Natural killer cell treated with Interleukin-12 subunit alpha and Interleukin-12 subunit beta and Interleukin-15 and Interleukin-18, amount 100 ng/mL, for 72 hours (primary cell): ENCODE results near the gene UBE3C. TPM values are rescaled to one million over a fixed set of nuclear protein-coding genes. Genes with fewer than 3 reads are reported as not detected.
"Not testable (repeated sequence)": the region's sequence is repeated elsewhere in the genome, so short reads cannot be mapped to it uniquely, and the experiment has no call there.

Source experiments
- ATAC-seq, 2 donors: fragments of 150-1000 bp; cut with Tn5 transposase in 1 of 2; sonication (Bioruptor Pico), chemical (Tn5 transposase) in 1 of 2; 2 replicates each; pipeline ENCODE4 v1.10.0; 2021
- DNase-seq: peaks from one replicate; pipeline ENCODE4 v3.0.0; 2022; ENCODE audit warnings: low spot score
- H3K27ac Mint-ChIP-seq, 2 donors: 1 replicate in 1 of 2; 2 replicates in 1 of 2; pipeline ENCODE4 v1.8.0; 2022; ENCODE audit warnings: mixed read lengths in 2 of 2, mild to moderate bottlenecking in 1 of 2, moderate library complexity in 1 of 2
- H3K27me3 Mint-ChIP-seq, 2 donors: 1 replicate in 1 of 2; 2 replicates in 1 of 2; pipeline ENCODE4 v1.8.0; 2022; ENCODE audit warnings: mixed read lengths in 2 of 2
- H3K36me3 Mint-ChIP-seq: one replicate; pipeline ENCODE4 v1.8.0; 2022; ENCODE audit warnings: mixed read lengths
- H3K4me1 Mint-ChIP-seq, 2 donors: 1 replicate in 1 of 2; 2 replicates in 1 of 2; pipeline ENCODE4 v1.8.0; 2022; ENCODE audit warnings: low read depth in 2 of 2, mixed read lengths in 2 of 2, mild to moderate bottlenecking in 1 of 2
- H3K4me3 Mint-ChIP-seq: one replicate; pipeline ENCODE4 v1.8.0; 2022; ENCODE audit warnings: mixed read lengths
- H3K9me3 Mint-ChIP-seq: 2 replicates; pipeline ENCODE4 v1.8.0; 2022; ENCODE audit warnings: mixed read lengths
- total RNA-seq, 2 donors: library from RNA; stranded (reverse); gene quantifications; one replicate each; pipeline ENCODE4 v1.2.3, GENCODE V29; 2022

Gene UBE3C
- total RNA-seq, result 100 to 1,000 TPM in 1 of 2 donors, 10 to 100 TPM in 1; 69.6 to 117 TPM

- peak; percentile 92 to 94 for ATAC-seq
- H3K36me3 Mint-ChIP-seq, result peaks cover 18% of the 10 kb centered on the region
- no peaks in the 10 kb centered on the region for H3K27me3 Mint-ChIP-seq
- H3K4me1 Mint-ChIP-seq, result peaks cover 30 to 39% of the 10 kb centered on the region in 2 donors
- H3K4me3 Mint-ChIP-seq, result peak within 1 kb of the TSS; percentile 90
- no peaks in the 10 kb centered on the region for H3K9me3 Mint-ChIP-seq
- peak within 1 kb of the TSS; percentile 70 to 75 for H3K27ac Mint-ChIP-seq
- DNase-seq, result peak; percentile 97
Observed at GRCh38 chr7:157138424-157139110, at the start of gene UBE3C. TSS of gene UBE3C (plus strand) at chr7:157138926. CDS start at chr7:157139273, 347 bp downstream.

GRCh38 chr7:157089100-157089610 lies 49.6 kb upstream of the UBE3C start:
- no peak for ATAC-seq
- H3K36me3 Mint-ChIP-seq, result peaks cover 4% of the 10 kb centered on the region
- H3K4me3 Mint-ChIP-seq, result no peak overlapping the region
- H3K4me1 Mint-ChIP-seq, result no peaks in the 10 kb centered on the region
- peaks cover 11% of the 10 kb centered on the region for H3K9me3 Mint-ChIP-seq
- no peak overlapping the region for H3K27ac Mint-ChIP-seq
- no peak for DNase-seq
- H3K27me3 Mint-ChIP-seq, result peaks cover 0 to 17% of the 10 kb centered on the region in 2 donors

GRCh38 chr7:157090485-157091165 lies 48.1 kb upstream of the UBE3C start:
- ATAC-seq (no peak), DNase-seq (no peak)
- no peak overlapping the region for H3K27ac Mint-ChIP-seq
- H3K36me3 Mint-ChIP-seq, result peaks cover 4% of the 10 kb centered on the region
- H3K4me1 Mint-ChIP-seq, result no peaks in the 10 kb centered on the region
- peaks cover 0 to 17% of the 10 kb centered on the region in 2 donors for H3K27me3 Mint-ChIP-seq
- H3K4me3 Mint-ChIP-seq, result no peak overlapping the region
- peaks cover 7% of the 10 kb centered on the region for H3K9me3 Mint-ChIP-seq

GRCh38 chr7:157096286-157097055 lies 42.3 kb upstream of the UBE3C start:
- Mint-ChIP-seq H3K4me3 (no peak overlapping the region), H3K9me3 (peaks cover 4% of the 10 kb centered on the region), H3K4me1 (no peaks in the 10 kb centered on the region), H3K36me3 (no peaks in the 10 kb centered on the region), H3K27ac (no peak overlapping the region), H3K27me3 (peaks cover 0 to 3% of the 10 kb centered on the region in 2 donors)
- no peak for ATAC-seq
- no peak for DNase-seq

GRCh38 chr7:157097056-157097329 lies 41.7 kb upstream of the UBE3C start:
- peaks cover 0 to 3% of the 10 kb centered on the region in 2 donors for H3K27me3 Mint-ChIP-seq
- DNase-seq, result no peak
- H3K4me1 Mint-ChIP-seq, result no peaks in the 10 kb centered on the region
- ATAC-seq, result no peak
- H3K4me3 Mint-ChIP-seq, result no peak overlapping the region
- peaks cover 4% of the 10 kb centered on the region for H3K9me3 Mint-ChIP-seq
- H3K36me3 Mint-ChIP-seq, result no peaks in the 10 kb centered on the region
- H3K27ac Mint-ChIP-seq, result no peak overlapping the region

GRCh38 chr7:157097569-157097968 lies 41.2 kb upstream of the UBE3C start:
- ATAC-seq, result no peak
- peaks cover under 1% of the 10 kb centered on the region for H3K36me3 Mint-ChIP-seq
- H3K27ac Mint-ChIP-seq, result no peak overlapping the region
- DNase-seq, result no peak
- H3K4me3 Mint-ChIP-seq, result no peak overlapping the region
- H3K4me1 Mint-ChIP-seq, result no peaks in the 10 kb centered on the region
- H3K27me3 Mint-ChIP-seq, result peaks cover 3 to 6% of the 10 kb centered on the region in 2 donors
- peaks cover 4% of the 10 kb centered on the region for H3K9me3 Mint-ChIP-seq

GRCh38 chr7:157100005-157100404 lies 38.7 kb upstream of the UBE3C start:
- H3K27me3 Mint-ChIP-seq, result peaks cover 18 to 19% of the 10 kb centered on the region in 2 donors
- DNase-seq, H3K9me3 Mint-ChIP-seq, H3K4me1 Mint-ChIP-seq, H3K36me3 Mint-ChIP-seq, ATAC-seq, H3K27ac Mint-ChIP-seq, H3K4me3 Mint-ChIP-seq: not testable (repeated sequence)

- not testable (repeated sequence) for H3K27ac Mint-ChIP-seq, H3K4me3 Mint-ChIP-seq, ATAC-seq, H3K4me1 Mint-ChIP-seq, DNase-seq, H3K36me3 Mint-ChIP-seq, H3K9me3 Mint-ChIP-seq
- peaks cover 25 to 37% of the 10 kb centered on the region in 2 donors for H3K27me3 Mint-ChIP-seq
Observed at GRCh38 chr7:157103641-157104040, 35.1 kb upstream of the UBE3C start.

GRCh38 chr7:157111311-157111710 lies 27.4 kb upstream of the UBE3C start:
- DNase-seq (no peak), ATAC-seq (no peak)
- Mint-ChIP-seq H3K9me3 (peaks cover 2% of the 10 kb centered on the region), H3K27me3 (peaks cover 6 to 21% of the 10 kb centered on the region in 2 donors), H3K4me1 (peaks cover 0 to 2% of the 10 kb centered on the region in 2 donors), H3K36me3 (peaks cover 5% of the 10 kb centered on the region), H3K27ac (no peak overlapping the region), H3K4me3 (no peak overlapping the region)

- no peak for ATAC-seq
- Mint-ChIP-seq H3K27me3 (peaks cover 4 to 18% of the 10 kb centered on the region in 2 donors), H3K27ac (no peak overlapping the region), H3K4me3 (no peak overlapping the region), H3K9me3 (peaks cover 2% of the 10 kb centered on the region), H3K4me1 (peaks cover 0 to 2% of the 10 kb centered on the region in 2 donors), H3K36me3 (peaks cover 5% of the 10 kb centered on the region)
- no peak for DNase-seq
Observed at GRCh38 chr7:157112706-157113105, 26.0 kb upstream of the UBE3C start.

- Mint-ChIP-seq H3K27me3 (peaks cover 0 to 18% of the 10 kb centered on the region in 2 donors), H3K4me1 (peaks cover 0 to 2% of the 10 kb centered on the region in 2 donors), H3K4me3 (no peak overlapping the region), H3K36me3 (peaks cover 5% of the 10 kb centered on the region), H3K9me3 (peaks cover 2% of the 10 kb centered on the region), H3K27ac (no peak overlapping the region)
- ATAC-seq (peak; percentile 44 to 57), DNase-seq (no peak)
Observed at GRCh38 chr7:157113607-157114006, 25.1 kb upstream of the UBE3C start.

- H3K4me1 Mint-ChIP-seq, result peaks cover 0 to 2% of the 10 kb centered on the region in 2 donors
- DNase-seq (no peak), ATAC-seq (no peak)
- no peak overlapping the region for H3K27ac Mint-ChIP-seq
- H3K9me3 Mint-ChIP-seq, result peaks cover 2% of the 10 kb centered on the region
- H3K27me3 Mint-ChIP-seq, result peaks cover 0 to 17% of the 10 kb centered on the region in 2 donors
- peaks cover 5% of the 10 kb centered on the region for H3K36me3 Mint-ChIP-seq
- no peak overlapping the region for H3K4me3 Mint-ChIP-seq
Observed at GRCh38 chr7:157116762-157117161, 22.0 kb upstream of the UBE3C start.

GRCh38 chr7:157117796-157118195 lies 20.9 kb upstream of the UBE3C start:
- Mint-ChIP-seq H3K9me3 (peaks cover 2% of the 10 kb centered on the region), H3K4me1 (peaks cover 0 to 2% of the 10 kb centered on the region in 2 donors), H3K27me3 (peaks cover 0 to 14% of the 10 kb centered on the region in 2 donors), H3K4me3 (no peak overlapping the region), H3K27ac (no peak overlapping the region), H3K36me3 (peaks cover 5% of the 10 kb centered on the region)
- DNase-seq (no peak), ATAC-seq (no peak)

- DNase-seq (no peak), ATAC-seq (no peak)
- Mint-ChIP-seq H3K4me1 (no peaks in the 10 kb centered on the region), H3K27ac (no peak overlapping the region), H3K4me3 (no peak overlapping the region), H3K27me3 (peaks cover 0 to 11% of the 10 kb centered on the region in 2 donors), H3K36me3 (no peaks in the 10 kb centered on the region), H3K9me3 (no peaks in the 10 kb centered on the region)
Observed at GRCh38 chr7:157120181-157120580, 18.5 kb upstream of the UBE3C start.
